Activated gamma-delta T cell treated with anti-CD3 and anti-CD28 coated beads, Interleukin-2, amount 50 U/mL, for 16 hours (primary cell): ENCODE data around the gene YIPF2.
"Not testable (repeated sequence)": the region's sequence is repeated elsewhere in the genome, so short reads cannot be mapped to it uniquely, and the experiment has no call there.

Source experiments
- DNase-seq: peaks from one replicate; pipeline ENCODE4 v3.0.0-alpha.2; 2020; ENCODE audit warnings: low read depth

The YIPF2 gene

DNA sequence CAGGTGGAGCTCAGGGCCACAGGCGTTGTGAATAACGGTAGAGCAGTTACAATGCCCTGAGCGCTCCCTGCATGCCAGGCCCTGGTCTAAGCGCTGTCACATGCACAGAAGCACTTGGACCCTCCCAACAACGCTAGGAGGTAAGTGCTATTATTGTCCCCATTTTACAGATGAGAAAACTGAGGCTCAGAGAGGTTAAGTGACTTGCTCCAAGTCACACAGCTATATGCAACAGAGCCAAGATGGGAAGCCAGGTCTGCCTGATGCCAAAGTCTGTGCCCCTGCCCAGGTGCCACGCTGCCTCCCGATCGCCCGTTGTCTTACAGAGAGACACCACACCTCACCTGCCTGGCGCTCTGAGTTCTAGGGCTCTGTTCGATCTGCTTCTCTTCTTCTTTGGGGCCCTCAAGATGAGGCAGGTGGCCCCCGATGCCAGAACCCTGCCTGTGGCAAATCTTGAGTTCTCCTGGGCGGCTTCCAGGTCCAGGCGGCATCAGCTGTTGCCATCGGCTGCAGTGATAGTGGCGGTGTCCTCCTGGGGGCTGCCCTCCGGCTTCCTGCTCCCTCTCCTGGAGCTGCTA lies 20.0 kb downstream of the YIPF2 start:
- DNase-seq: no peak

DNA sequence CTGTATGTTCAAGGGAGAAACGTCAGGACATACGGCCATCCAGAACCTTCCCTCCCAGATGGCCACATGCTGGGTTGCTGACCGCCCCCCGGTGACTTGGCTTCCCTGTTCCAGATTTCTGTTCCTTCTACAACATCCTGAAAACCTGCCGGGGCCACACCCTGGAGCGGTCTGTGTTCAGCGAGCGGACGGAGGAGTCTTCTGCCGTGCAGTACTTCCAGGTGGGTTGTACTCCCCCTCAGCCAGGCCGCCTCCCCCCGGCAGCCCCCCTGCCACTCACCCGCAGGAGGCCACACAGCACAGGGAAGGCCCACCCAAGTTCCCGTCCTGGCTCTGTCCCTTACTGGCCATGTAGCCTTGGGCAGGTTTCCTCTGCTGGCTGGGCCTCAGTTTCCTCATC lies 20.5 kb downstream of the YIPF2 start:
- no peak for DNase-seq

DNA sequence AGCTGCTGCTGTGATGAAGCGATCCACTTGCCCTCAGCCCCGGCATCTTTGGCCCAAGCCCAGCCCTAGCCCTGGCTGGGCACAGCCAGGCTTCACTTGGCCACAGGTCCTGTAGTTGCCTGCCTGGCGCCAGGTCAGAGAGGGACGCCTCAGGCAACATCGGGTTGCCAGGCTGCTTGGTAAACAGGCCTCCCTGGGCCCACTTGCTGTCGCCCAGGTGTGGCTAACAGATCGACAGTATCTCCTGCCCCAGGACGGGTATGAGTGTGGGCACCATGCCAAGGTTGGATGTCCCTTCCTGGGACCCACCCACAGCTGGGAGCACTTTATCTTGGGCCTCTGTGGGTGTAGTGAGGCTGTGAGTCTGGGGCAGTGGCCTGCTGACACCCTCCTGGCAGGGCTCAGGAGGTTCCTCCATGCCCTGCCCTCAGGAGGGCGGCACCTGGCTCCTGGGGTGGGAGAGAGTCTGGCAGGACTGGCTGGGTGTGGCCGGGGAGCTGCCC lies 29.2 kb downstream of the YIPF2 start:
- DNase-seq: no peak

DNA sequence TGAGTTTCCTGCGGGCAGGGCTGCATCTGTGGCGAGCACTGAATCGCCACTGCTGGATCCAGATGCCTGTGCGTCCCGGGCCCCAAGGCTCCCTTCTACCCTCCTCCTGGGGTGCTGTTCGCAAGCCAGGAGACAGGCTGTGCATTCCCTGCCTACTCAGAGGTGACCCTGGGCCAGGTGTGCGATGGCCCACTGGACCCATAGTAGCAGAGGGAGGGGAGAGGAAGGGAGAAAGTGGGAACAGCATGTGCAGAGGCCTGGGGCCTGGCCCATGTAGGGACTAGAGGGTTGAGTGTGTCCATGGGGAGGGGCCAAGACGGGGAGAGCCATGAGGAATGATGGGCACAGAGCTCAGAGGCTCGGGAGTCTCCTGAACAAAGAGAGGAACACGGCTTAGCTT lies 29.8 kb downstream of the YIPF2 start:
- DNase-seq: no peak

DNA sequence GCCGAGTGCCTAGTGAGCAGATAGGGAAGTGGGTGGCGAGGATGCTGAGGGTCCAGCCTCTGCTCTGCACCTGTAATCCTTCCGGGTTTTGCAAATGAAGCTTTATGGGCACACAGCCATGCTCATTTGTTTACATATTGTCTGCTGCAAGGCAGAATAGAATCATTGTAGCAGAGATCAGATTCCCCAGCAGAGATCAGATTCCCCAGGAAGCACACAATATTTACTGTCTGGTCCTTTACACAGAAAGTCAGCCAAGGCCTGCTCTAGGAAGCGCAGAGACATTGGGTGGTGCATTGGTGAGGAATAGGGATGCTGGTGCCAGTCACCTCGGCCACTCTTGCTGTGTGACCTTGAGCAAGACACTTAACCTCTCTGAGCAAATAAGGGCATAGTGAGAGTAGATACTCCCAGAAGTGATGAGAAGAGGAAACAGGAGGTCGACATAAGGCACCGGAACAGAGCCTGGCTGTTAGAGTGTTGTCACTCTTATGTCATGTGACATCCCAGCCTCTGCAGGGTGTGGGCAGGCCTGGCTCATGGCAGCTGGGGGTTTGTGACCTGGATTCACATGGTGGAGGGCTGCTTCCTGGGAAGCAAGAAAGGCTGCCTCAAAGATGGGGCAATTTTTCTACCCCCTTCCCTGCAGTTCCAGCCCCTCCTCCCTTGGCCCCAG lies 31.4 kb downstream of the YIPF2 start:
- no peak for DNase-seq

DNA sequence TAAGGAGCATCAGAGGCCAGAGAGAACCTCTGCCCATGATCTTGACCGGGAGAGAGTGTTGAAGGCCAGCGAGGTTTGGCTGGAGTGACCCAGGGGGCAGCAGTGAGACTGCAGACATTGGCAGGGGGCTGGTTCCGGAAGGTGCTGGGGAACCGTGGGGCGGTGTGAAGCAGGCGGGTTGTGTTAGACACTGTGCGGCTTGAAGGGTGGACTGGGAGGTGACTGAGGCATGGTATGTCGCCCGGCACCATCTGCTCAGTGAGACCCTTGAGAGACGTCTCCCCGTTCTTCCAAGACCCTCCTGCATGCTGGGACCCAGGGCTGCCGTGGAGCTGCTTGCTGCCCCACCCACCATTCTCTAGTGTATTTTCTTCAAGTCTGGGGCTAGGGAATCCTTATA lies 32.5 kb downstream of the YIPF2 start:
- DNase-seq: no peak

DNA sequence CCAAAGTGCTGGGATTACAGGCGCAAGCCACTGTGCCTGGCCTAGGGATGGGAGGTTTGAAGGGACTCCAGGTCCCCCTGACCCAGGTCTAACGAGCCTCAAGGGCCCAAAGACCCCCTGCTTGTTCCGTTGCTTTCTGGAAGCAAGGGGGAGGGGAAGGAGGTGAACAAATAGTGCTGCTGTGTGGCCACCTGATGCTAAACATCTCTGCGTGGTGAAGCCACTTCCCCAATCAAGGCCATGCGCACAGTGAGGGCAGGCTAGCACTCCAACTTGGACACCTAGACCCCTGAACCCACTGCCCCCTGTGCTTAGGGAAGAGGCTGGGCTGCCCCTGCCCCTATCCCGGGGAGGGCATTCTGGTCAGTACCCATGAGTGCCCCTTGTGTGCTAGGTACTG lies 33.1 kb downstream of the YIPF2 start:
- no peak for DNase-seq

DNA sequence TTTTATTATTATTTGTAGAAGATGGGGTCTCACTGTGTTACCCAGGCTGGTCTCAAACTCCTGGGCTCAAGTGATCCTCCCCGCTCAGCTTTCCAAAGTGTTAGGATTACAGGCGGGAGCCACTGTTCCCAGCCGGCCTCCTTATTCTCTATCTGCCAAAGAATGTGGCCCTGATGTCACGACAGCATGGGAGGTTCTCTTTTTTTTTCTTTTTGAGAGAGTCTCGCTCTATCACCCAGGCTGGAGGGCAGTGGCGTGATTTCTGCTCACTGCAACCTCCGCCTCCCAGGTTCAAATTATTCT lies 33.6 kb downstream of the YIPF2 start:
- DNase-seq: no peak

DNA sequence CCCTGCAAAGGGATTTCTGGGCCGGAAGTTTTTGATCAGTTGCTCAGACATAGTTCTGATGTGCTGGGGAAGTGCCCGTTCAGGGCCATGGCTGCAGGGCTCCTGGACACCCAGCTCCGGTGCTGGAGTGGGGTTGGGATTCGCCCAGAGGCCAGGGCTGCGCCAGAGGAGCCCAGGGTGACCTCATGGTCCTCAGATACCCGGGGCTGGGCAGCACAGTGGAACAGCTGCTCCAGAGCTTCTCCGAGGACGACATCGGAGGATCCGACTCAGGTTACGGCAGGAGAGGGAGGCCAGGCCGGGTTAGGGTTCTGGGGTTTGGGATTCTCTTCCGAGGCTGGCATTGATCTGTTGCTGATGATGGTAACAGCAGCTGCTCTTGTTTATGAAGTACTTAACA lies 36.2 kb downstream of the YIPF2 start:
- DNase-seq: no peak

DNA sequence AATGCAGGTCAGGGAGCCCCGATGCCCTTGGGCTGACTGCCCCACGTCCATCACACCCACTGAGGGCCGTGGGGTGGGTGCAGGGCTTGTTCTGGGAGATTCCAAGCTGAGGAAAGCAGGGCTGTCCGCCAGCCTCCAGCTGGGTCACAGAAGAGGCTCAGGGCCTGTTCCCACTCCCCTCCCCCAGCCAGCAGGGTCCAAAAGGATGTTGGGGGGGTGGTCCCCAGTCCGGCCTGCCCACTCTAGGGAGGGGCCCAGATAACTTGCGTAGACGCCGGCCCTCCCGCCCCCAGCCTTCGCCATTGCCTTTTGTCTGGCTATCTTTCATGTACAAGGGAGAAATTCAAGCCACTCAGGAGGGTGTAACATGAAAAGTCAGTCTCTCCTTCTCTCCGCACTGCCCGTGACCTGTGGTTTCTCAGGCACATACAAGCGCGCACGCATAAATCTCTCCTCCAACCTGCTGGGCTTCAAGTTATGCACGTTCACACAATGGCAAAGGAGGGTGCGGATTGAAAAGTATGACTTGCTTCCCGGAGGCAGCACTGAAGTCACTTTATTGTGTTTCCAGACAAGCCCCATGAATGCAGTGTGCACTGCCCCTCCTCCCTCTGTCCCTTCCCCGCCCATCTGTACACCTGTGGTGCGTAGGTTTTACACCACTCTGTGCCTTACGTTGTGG lies 36.9 kb downstream of the YIPF2 start:
- no peak for DNase-seq

DNA sequence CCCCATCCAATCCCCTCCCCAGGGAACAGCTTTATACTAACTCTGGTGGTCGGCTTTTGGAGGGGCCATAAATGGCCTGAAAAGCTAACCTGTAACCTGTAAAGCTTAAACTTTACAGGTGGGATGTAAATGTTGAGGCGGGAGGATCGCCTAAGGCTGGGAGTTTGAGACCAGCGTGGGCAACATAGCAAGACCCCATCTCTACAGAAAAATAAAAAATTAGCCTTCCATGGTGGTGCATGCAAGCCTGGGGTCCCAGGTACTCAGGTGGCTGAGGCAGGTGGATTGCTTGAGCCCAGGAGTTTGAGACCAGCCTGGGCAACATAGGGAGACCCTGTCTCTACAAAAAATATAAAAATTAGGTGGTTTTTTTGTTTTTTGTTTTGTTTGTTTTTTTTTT lies 38.6 kb downstream of the YIPF2 start:
- DNase-seq: no peak

DNA sequence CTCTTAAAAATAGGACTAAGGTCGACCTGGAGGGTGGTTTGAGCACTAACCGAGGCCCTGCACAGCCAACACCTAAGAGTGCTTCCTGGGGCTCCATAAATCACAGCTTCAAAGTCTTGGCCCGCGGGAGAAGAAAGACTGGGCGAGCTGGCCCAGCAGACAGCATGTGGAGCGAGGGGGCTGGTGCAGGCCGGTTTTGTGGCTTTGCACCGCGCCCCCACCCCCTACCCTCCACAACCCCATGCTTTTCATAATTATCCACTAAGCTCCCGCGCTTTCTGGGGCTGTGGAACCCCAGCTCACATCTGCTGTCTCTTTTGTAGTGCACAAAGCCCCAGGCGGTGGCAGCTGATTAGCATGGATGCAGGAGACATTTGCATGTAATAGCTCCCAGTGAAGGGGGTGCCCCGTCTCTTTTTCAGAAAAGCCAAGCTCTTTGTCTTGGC lies 40.0 kb downstream of the YIPF2 start:
- DNase-seq: no peak

DNA sequence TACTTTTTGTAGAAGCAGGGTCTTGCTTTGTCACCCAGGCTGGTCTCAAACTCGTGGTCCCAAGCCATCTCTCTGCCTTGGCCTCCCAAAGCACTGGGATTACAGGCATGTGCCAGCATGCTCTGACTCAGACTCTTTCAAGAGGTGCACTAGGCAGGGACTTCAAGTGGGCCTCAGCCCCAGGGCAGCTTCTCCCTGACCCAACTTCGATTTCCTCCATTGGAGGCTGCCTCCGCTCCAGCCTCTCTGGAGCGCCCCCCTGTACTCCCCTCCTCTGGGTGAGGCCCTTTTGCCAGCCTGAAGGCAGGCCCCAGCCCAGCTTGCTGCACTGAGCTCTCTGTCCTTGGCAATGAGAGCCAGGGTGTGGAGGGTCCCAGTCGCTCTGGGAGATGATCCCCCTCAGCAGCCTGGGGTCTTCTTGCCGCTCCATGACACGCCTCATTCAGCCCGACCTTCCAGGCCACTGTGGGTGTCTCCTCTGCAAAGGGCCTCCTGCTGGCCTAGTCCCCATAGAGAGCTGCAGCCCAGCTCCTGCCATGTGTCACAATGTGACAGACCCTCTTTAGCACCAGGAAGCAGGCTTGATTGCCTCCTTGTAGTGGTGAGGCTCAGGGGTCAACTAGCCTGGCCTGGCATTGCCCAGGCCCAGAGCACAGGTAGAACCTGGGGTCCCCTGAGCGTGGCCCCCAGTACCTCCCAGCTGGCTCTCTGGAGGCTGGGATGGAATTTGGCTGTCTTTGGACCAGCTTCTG lies 40.6 kb downstream of the YIPF2 start:
- no peak for DNase-seq

DNA sequence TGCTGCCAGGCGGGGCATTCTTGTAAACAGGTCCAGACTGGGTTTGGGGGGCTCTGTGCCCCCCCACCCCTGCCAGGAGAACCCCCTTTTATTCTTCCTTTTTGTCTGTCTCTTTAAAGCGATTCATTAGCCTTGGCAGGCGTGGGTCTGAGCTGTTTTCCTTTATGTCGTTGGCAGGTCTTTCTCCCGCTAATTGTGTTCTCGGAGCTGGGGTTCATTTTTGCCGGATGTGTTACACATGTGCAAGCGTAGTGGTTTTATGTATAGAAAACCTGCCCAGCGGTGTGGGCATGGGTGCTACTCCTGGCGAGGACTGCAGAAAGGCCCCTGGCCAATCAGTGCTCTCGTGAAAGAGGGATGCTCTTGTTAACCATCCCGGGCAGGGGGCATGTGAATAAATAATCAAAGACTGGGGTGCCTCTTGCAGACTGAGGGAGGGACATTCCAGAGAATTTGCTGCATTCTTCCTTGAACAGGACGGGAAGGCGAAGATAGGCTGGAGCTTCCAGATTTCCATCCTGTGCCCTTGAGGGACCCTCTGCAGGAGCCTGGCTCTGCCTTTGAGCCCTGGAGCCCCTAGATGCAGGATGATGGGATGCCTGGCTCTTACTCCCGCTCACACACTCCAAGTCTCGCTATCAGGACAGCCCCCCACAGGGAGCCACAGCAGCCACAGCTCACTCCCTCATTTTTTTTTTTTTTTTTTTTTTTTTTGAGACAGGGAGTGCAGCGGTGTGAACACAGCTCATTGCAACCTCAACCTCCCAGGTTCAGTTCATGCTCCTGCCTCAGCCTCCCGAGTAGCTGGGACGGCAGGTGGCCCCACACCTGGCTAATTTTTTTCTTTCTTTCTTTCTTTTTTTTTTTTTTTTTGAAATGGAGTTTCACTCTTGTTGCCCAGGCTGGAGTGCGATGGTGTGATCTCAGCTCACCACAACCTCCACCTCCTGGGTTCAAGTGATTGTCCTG lies 43.0 kb downstream of the YIPF2 start:
- no peak for DNase-seq

DNA sequence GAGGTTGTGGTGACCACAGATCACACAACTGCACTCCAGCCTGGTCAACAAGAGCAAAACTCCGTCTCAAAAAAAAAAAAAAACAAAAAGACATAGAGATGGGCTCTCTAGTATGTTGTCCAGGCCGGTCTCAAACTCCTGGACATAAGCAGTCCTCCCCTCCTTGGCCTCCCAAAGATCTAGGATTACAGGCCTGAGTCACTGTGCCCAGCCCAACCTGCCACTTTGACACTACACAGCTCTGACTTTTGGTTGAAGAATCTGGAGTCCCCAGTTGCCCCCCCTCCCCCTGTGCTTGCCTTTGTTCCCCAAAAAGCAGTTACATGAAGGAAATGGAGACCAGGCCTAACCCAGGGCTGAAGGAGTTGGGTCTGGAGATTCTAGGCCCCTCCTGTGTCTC lies 44.2 kb downstream of the YIPF2 start:
- no peak for DNase-seq

DNA sequence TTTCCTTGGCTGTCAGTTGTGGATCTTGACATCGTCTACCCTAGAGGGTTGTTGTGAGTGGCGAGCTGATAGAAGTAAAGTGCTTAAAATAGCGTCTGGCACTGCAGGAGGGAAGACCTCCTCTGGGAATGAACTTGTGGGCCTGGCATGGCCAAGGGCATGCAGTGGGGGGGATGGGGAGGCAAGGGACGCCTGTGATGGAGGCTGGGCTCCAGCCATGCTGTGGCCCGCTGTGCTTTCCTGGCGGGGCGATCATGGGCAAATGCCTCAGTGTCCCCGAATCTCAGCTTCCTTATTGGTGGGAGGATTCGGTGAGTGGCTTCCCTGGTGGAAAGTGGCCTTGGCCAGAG lies 46.4 kb downstream of the YIPF2 start:
- no peak for DNase-seq

DNA sequence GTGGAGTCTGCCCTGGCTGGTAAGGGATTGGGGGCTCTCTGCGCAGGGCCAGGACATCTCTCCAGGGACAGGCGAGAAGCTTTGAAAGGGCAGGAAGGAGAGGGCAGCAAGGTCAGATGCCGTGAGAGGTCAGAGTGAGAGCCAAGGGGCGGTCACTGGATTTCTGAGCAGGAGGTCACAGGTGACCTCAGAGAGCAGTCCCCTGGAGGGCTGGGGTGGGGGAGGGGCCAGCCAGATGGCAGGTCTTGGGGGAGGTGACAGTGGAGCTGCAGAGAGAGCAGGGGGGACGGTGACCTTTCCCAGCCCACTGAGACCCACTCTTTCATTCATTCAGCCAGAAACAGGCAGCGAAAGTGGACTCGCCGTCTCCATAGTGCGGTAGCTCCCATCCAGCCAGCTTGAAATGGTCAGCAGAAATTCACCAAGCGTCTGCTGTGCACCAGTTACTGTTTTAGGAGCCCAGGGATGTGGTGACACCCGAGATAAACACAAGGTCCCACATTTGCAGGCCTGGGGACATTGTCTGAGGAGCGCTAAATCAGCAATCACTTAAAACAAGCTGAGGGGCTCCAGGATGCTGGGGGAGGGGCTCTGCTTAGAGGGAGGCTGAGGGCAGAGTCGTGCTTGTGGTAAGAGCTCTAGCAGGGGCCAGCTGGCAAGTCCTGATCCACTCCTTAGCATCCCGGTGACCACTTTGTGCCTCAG lies 46.9 kb downstream of the YIPF2 start:
- DNase-seq: no peak

DNA sequence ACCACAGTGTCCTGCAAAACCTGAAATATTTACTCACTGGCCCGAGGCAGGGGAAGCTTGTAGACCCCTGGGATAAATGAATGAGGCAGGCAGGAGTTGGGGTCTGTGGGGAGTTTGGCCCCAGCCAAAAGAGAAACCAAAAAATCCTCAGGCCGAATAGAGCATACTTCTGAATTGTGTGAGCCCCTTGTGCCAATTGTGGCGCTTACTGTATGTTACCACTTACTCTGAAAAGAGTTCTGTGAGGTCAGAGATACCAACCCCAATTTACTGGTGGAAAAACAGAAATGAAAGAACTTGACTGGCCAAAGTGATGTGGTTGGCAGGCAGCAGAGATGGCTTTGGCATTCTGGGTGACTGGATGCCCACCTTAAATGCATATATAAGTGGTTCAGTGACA lies 50.2 kb downstream of the YIPF2 start:
- DNase-seq: no peak

DNA sequence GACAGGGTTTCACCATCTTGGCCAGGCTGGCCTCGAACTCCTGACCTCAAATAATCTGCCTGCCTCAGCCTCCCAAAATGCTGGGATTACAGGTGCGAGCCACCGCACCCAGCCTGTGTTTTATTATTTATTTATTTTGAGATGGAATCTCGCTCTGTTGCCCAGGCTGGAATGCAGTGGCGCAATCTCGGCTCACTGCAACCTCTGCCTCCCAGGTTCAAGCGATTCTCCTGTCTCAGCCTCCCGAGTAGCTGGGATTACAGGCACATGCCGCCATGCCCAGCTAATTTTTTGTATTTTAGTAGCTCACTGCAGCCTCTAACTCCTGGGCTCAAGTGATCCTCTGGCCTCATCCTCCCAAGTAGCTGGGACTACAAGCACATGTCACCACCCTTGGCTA lies 50.8 kb downstream of the YIPF2 start:
- DNase-seq: not testable (repeated sequence)

DNA sequence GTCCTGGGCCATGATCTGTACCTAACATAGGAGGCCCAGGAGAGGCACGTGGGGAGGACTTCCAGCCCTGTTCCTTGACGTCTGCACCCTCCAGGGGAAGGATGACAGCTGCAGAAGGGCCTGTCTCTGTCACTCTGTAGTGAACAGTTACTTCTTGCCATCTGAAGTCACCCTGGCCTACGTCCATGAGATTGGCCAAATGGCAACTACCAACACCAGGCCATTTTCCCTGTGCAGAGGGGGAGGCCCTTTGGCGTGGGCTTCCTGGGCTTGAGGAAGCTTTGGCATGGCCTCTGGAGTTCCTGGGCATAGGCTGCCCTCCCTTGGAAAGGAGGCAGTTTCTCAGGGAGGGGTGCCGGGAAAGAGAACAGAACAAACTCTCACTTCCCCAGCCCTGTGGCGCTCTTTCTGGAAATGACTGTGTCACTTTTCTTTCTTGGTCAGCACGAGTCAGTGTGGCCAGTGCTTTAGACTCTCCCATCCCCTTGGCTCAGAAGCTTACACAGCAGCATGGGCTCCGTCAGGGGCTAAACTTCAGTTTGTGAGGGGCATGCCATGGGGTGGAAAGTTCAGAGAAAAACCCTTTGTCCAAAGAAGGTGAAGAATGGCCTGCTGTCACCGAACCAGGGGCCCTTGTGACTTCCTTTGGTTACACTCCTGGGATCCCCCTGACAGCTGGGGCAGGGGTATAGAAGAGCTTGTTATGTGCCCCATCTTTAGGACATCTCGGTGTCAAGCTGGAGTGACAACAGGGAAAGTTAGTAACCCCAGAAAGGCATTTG lies 51.8 kb downstream of the YIPF2 start:
- DNase-seq: no peak
